Fibroblast of lung (primary cell): ENCODE data around the gene POU2AF2.

ENCODE experiments used
- EZH2 ChIP-seq: IDR thresholded peaks from 2 replicates; pipeline ENCODE4 v1.5.1; 2012; ENCODE audit warnings: low read length, control low read depth, mild to moderate bottlenecking; ENCODE audit errors: missing control alignments
- TF ChIP-seq, protein P1 (sequence below), 2 donors: IDR thresholded peaks in 1 of 2; conservative IDR thresholded peaks in 1 of 2; 1 replicate in 1 of 2; 2 replicates in 1 of 2; pipeline ENCODE4 v1.5.1; 2011 to 2012; ENCODE audit warnings: low read length in 2 of 2, control low read depth in 1 of 2, inconsistent platforms in 1 of 2, low read depth in 1 of 2, mild to moderate bottlenecking in 1 of 2

GRCh38 chr11:111206472-111206871 is 39.1 kb upstream of the POU2AF2 start:
- TF ChIP-seq, protein P1, sequence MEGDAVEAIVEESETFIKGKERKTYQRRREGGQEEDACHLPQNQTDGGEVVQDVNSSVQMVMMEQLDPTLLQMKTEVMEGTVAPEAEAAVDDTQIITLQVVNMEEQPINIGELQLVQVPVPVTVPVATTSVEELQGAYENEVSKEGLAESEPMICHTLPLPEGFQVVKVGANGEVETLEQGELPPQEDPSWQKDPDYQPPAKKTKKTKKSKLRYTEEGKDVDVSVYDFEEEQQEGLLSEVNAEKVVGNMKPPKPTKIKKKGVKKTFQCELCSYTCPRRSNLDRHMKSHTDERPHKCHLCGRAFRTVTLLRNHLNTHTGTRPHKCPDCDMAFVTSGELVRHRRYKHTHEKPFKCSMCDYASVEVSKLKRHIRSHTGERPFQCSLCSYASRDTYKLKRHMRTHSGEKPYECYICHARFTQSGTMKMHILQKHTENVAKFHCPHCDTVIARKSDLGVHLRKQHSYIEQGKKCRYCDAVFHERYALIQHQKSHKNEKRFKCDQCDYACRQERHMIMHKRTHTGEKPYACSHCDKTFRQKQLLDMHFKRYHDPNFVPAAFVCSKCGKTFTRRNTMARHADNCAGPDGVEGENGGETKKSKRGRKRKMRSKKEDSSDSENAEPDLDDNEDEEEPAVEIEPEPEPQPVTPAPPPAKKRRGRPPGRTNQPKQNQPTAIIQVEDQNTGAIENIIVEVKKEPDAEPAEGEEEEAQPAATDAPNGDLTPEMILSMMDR (conservative IDR thresholded peaks at IDR 0.05 in 1 of 2, IDR thresholded peaks at IDR 0.05 in 1 of 2; ENCODE audit: low read depth in 1 of 2, low read length in 2 of 2), result no peak
- TF ChIP-seq EZH2, result no peak
